ENCODE results near the gene LAMA2. TPM values are rescaled to one million over a fixed set of nuclear protein-coding genes. Genes with fewer than 3 reads are reported as not detected.
"Not testable (repeated sequence)": the region's sequence is repeated elsewhere in the genome, so short reads cannot be mapped to it uniquely, and the experiment has no call there.

Gene LAMA2
- total and polyA plus RNA-seq, 2 experiments from 2014 or later: 11.1 to 57.5 TPM

- no peak overlapping the region for H3K4me2 ChIP-seq
- H2AFZ ChIP-seq: no peak overlapping the region
- H3K9me3 ChIP-seq (ENCODE audit: low read depth): no peaks in the 10 kb centered on the region
- TF ChIP-seq CTCF (IDR thresholded peaks at IDR 0.05; ENCODE audit: poor library complexity): no peak
- H3K27me3 ChIP-seq: no peaks in the 10 kb centered on the region
- H3K4me1 ChIP-seq (ENCODE audit: insufficient read depth): no peaks in the 10 kb centered on the region
- no peaks in the 10 kb centered on the region for H3K36me3 ChIP-seq (replicated peaks; ENCODE audit: insufficient read depth, low read depth)
- no peak overlapping the region for H3K27ac ChIP-seq
- 68% methylated on average over 3 of the region's 3 CpGs for WGBS (ENCODE audit: low lambda C conversion rate, missing lambda C conversion rate)
- H4K20me1 ChIP-seq (ENCODE audit: insufficient read depth, poor library complexity, severe bottlenecking): no peaks in the 10 kb centered on the region
- H3K9me2 ChIP-seq (replicated peaks; ENCODE audit: insufficient read depth): no peaks in the 10 kb centered on the region
- H3K4me3 ChIP-seq: no peak overlapping the region
- no peak for DNase-seq (ENCODE audit: low spot score)
- H3K79me2 ChIP-seq: no peaks in the 10 kb centered on the region
Observed at GRCh38 chr6:129073691-129074395, 190.9 kb downstream of the LAMA2 start.

GRCh38 chr6:129084406-129084805 lies 201.5 kb downstream of the LAMA2 start:
- Histone ChIP-seq H3K79me2 (no peaks in the 10 kb centered on the region), H3K27me3 (no peaks in the 10 kb centered on the region), H3K27ac (no peak overlapping the region), H3K9me3 (ENCODE audit: low read depth) (no peaks in the 10 kb centered on the region), H2AFZ (no peak overlapping the region), H3K4me1 (ENCODE audit: insufficient read depth) (no peaks in the 10 kb centered on the region), H3K9me2 (replicated peaks; ENCODE audit: insufficient read depth) (no peaks in the 10 kb centered on the region), H3K4me3 (no peak overlapping the region), H3K4me2 (no peak overlapping the region), H3K36me3 (replicated peaks; ENCODE audit: insufficient read depth, low read depth) (peaks cover 5% of the 10 kb centered on the region), H4K20me1 (ENCODE audit: insufficient read depth, poor library complexity, severe bottlenecking) (no peaks in the 10 kb centered on the region)
- no peak for TF ChIP-seq EZH2phosphoT487 (IDR thresholded peaks at IDR 0.05; ENCODE audit: low read depth, severe bottlenecking, unreplicated experiment)
- no peak for TF ChIP-seq CTCF (IDR thresholded peaks at IDR 0.05; ENCODE audit: poor library complexity)
- TF ChIP-seq EZH2 (IDR thresholded peaks at IDR 0.05; ENCODE audit: borderline replicate concordance): no peak
- no peak for DNase-seq (ENCODE audit: low spot score)

GRCh38 chr6:129088481-129088880 lies 205.5 kb downstream of the LAMA2 start:
- H3K4me2 ChIP-seq; H3K9me3 ChIP-seq (ENCODE audit: low read depth); H4K20me1 ChIP-seq (ENCODE audit: insufficient read depth, poor library complexity, severe bottlenecking); H3K9me2 ChIP-seq (replicated peaks; ENCODE audit: insufficient read depth); H3K4me1 ChIP-seq (ENCODE audit: insufficient read depth); H3K36me3 ChIP-seq (replicated peaks; ENCODE audit: insufficient read depth, low read depth); H2AFZ ChIP-seq; H3K4me3 ChIP-seq; DNase-seq (ENCODE audit: low spot score); H3K27ac ChIP-seq; H3K79me2 ChIP-seq; H3K27me3 ChIP-seq: not testable (repeated sequence)
- 96% methylated on average over 10 of the region's 26 CpGs for WGBS (ENCODE audit: low lambda C conversion rate, missing lambda C conversion rate)

- Histone ChIP-seq H4K20me1 (ENCODE audit: insufficient read depth, poor library complexity, severe bottlenecking) (no peaks in the 10 kb centered on the region), H3K36me3 (replicated peaks; ENCODE audit: insufficient read depth, low read depth) (peaks cover 5% of the 10 kb centered on the region), H3K79me2 (no peaks in the 10 kb centered on the region), H3K9me2 (replicated peaks; ENCODE audit: insufficient read depth) (no peaks in the 10 kb centered on the region), H3K27ac (no peak overlapping the region), H3K4me3 (no peak overlapping the region), H2AFZ (no peak overlapping the region), H3K9me3 (ENCODE audit: low read depth) (no peaks in the 10 kb centered on the region), H3K4me2 (no peak overlapping the region), H3K4me1 (ENCODE audit: insufficient read depth) (no peaks in the 10 kb centered on the region), H3K27me3 (no peaks in the 10 kb centered on the region)
- DNase-seq (ENCODE audit: low spot score): no peak
- WGBS (ENCODE audit: low lambda C conversion rate, missing lambda C conversion rate): 95% methylated on average over 1 of the region's 1 CpG
- no peak for TF ChIP-seq EZH2phosphoT487 (IDR thresholded peaks at IDR 0.05; ENCODE audit: low read depth, severe bottlenecking, unreplicated experiment)
- TF ChIP-seq EZH2 (IDR thresholded peaks at IDR 0.05; ENCODE audit: borderline replicate concordance): no peak
- TF ChIP-seq CTCF (IDR thresholded peaks at IDR 0.05; ENCODE audit: poor library complexity): no peak
Observed at GRCh38 chr6:129089357-129089756, 206.4 kb downstream of the LAMA2 start.
